ENCODE results near the gene IFI27.

IFI27 gene

DNA sequence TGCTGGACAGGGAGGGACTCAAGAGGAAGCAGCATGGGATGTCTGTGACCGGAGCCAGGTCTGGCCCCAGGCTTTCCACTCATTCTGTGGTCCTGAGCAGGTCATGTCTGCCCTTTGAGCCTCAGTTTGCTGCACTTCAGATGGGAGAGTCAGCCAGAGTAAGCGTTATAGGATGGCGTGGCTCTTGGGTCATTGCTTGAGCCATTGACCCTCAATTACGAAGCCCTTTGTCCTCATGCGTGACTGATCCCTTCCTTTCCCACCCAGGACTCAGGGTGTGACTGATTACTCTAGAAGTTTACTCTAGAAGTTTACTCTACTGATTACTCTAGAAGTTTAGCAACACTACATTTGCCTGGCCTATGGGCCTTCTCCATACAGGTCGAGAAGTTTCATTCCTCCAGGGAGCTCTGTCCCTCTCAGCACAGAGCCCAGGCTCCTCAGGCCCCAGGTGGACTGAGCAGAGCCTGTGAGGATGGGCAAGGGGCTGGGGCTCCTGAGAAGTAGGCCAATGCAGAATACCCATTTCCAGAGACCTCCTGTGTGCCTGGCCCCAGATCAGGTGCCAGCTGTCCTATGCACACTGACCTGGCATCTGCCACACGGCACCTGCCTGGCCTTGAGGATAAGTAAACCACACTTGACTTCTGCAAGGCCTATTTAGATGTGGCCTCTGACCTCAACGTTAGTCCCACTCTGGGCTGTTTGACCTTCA, 7.6 kb upstream of the IFI27 start:
- no peaks in the 10 kb centered on the region for H4K20me1 ChIP-seq (ENCODE audit: insufficient read depth, low read length)
- ATAC-seq (ENCODE audit: insufficient read depth, low read depth): no peak
- no peak overlapping the region for H3K27ac ChIP-seq (ENCODE audit: low read length)
- no peaks in the 10 kb centered on the region for H3K9me3 ChIP-seq (ENCODE audit: insufficient read depth, low read length, severe bottlenecking)
- no peak overlapping the region for H3K4me3 ChIP-seq (ENCODE audit: low read depth in 1 of 2, low read length in 2 of 2)
- no peak overlapping the region for H3K4me2 ChIP-seq (ENCODE audit: insufficient read depth, low read length)
- H3K4me1 ChIP-seq (ENCODE audit: insufficient read depth, low read length): no peaks in the 10 kb centered on the region
- H3K79me2 ChIP-seq (ENCODE audit: insufficient read depth, low read length): no peaks in the 10 kb centered on the region
- no peak for TF ChIP-seq EZH2 (IDR thresholded peaks at IDR 0.05; ENCODE audit: borderline replicate concordance, low read depth, low read length, severe bottlenecking)
- TF ChIP-seq, protein P1, sequence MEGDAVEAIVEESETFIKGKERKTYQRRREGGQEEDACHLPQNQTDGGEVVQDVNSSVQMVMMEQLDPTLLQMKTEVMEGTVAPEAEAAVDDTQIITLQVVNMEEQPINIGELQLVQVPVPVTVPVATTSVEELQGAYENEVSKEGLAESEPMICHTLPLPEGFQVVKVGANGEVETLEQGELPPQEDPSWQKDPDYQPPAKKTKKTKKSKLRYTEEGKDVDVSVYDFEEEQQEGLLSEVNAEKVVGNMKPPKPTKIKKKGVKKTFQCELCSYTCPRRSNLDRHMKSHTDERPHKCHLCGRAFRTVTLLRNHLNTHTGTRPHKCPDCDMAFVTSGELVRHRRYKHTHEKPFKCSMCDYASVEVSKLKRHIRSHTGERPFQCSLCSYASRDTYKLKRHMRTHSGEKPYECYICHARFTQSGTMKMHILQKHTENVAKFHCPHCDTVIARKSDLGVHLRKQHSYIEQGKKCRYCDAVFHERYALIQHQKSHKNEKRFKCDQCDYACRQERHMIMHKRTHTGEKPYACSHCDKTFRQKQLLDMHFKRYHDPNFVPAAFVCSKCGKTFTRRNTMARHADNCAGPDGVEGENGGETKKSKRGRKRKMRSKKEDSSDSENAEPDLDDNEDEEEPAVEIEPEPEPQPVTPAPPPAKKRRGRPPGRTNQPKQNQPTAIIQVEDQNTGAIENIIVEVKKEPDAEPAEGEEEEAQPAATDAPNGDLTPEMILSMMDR (IDR thresholded peaks at IDR 0.05; ENCODE audit: borderline replicate concordance, extremely low read depth, low read length, poor library complexity, severe bottlenecking): no peak
- H3K9ac ChIP-seq (ENCODE audit: low read depth, low read length): no peak overlapping the region
- DNase-seq: no peak
- peaks cover 10% of the 10 kb centered on the region; the same call in 1 of the 2 replicates for H3K36me3 ChIP-seq (ENCODE audit: insufficient read depth, low read length)
- H2AFZ ChIP-seq (ENCODE audit: low read depth, low read length): no peak overlapping the region
- no peaks in the 10 kb centered on the region for H3K27me3 ChIP-seq (ENCODE audit: insufficient read depth, low read length, poor library complexity)

GRCh38 chr14:94103554-94104150, 6.9 kb upstream of the IFI27 start:
- H2AFZ ChIP-seq (ENCODE audit: low read depth, low read length): no peak overlapping the region
- ATAC-seq (ENCODE audit: insufficient read depth, low read depth) (no peak), DNase-seq (no peak)
- no peaks in the 10 kb centered on the region for H3K79me2 ChIP-seq (ENCODE audit: insufficient read depth, low read length)
- H3K4me1 ChIP-seq (ENCODE audit: insufficient read depth, low read length): no peaks in the 10 kb centered on the region
- H3K4me3 ChIP-seq (ENCODE audit: low read depth in 1 of 2, low read length in 2 of 2): no peak overlapping the region
- H3K27me3 ChIP-seq (ENCODE audit: insufficient read depth, low read length, poor library complexity): no peaks in the 10 kb centered on the region
- H3K36me3 ChIP-seq (ENCODE audit: insufficient read depth, low read length): peaks cover 3% of the 10 kb centered on the region; the same call in 1 of the 2 replicates
- no peak overlapping the region for H3K4me2 ChIP-seq (ENCODE audit: insufficient read depth, low read length)
- H3K9me3 ChIP-seq (ENCODE audit: insufficient read depth, low read length, severe bottlenecking): no peaks in the 10 kb centered on the region
- H4K20me1 ChIP-seq (ENCODE audit: insufficient read depth, low read length): no peaks in the 10 kb centered on the region
- H3K9ac ChIP-seq (ENCODE audit: low read depth, low read length): no peak overlapping the region
- H3K27ac ChIP-seq (ENCODE audit: low read length): no peak overlapping the region
- TF ChIP-seq EZH2 (IDR thresholded peaks at IDR 0.05; ENCODE audit: borderline replicate concordance, low read depth, low read length, severe bottlenecking): no peak
- TF ChIP-seq, protein P1 (IDR thresholded peaks at IDR 0.05; ENCODE audit: borderline replicate concordance, extremely low read depth, low read length, poor library complexity, severe bottlenecking): no peak

DNA sequence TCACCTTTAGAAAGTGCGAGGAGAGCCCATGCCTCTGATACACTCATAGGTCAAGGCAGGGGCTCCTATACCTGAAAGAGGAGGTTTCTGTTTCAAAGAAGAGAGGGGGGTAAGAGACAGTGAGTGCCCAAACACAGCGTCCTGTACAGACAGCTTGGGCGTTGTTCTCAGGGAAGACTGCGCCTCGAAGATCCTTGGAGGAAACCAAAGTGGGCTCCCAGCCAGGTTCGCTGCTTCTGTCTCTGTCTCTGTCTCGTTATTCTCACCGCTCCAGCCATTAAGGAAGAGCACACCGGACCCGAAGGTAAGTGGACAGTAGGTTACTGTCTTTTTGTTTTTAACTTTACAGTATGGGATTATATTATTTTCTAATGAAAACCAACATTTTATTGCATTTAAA, 5.8 kb upstream of the IFI27 start:
- Histone ChIP-seq H3K27ac (ENCODE audit: low read length) (no peak overlapping the region), H3K27me3 (ENCODE audit: insufficient read depth, low read length, poor library complexity) (no peaks in the 10 kb centered on the region), H3K9me3 (ENCODE audit: insufficient read depth, low read length, severe bottlenecking) (no peaks in the 10 kb centered on the region), H3K9ac (ENCODE audit: low read depth, low read length) (no peak overlapping the region), H3K4me2 (ENCODE audit: insufficient read depth, low read length) (no peak overlapping the region), H3K4me3 (ENCODE audit: low read depth in 1 of 2, low read length in 2 of 2) (no peak overlapping the region), H3K79me2 (ENCODE audit: insufficient read depth, low read length) (no peaks in the 10 kb centered on the region), H4K20me1 (ENCODE audit: insufficient read depth, low read length) (no peaks in the 10 kb centered on the region), H3K36me3 (ENCODE audit: insufficient read depth, low read length) (no peaks in the 10 kb centered on the region), H2AFZ (ENCODE audit: low read depth, low read length) (no peak overlapping the region), H3K4me1 (ENCODE audit: insufficient read depth, low read length) (no peaks in the 10 kb centered on the region)
- DNase-seq: no peak
- ATAC-seq (ENCODE audit: insufficient read depth, low read depth): no peak
- TF ChIP-seq EZH2 (IDR thresholded peaks at IDR 0.05; ENCODE audit: borderline replicate concordance, low read depth, low read length, severe bottlenecking): no peak
- TF ChIP-seq, protein P1 (IDR thresholded peaks at IDR 0.05; ENCODE audit: borderline replicate concordance, extremely low read depth, low read length, poor library complexity, severe bottlenecking): no peak
